T-helper 2 cell treated with Interferon-gamma antibody and Interleukin-4, amounts not matched to agents 100 ng/mL and 5 ng/mL, for 36 hours (primary cell): Measurements from ENCODE around the gene SLIT1. TPM values are rescaled to one million over a fixed set of nuclear protein-coding genes. Genes with fewer than 3 reads are reported as not detected.

Experiments used
- intact Hi-C: fragments of 100-400 bp; cut with micrococcal nuclease; formaldehyde crosslinking; loops from one replicate; pipeline ENCODE4 v1.15.1; 2023
- total RNA-seq: library from RNA; stranded (reverse); gene quantifications from 2 replicates; pipeline ENCODE4 v1.2.3, GENCODE V29; 2022

The SLIT1 gene
- total RNA-seq, 1 donor from 2014 or later, result 0.59 TPM

DNA sequence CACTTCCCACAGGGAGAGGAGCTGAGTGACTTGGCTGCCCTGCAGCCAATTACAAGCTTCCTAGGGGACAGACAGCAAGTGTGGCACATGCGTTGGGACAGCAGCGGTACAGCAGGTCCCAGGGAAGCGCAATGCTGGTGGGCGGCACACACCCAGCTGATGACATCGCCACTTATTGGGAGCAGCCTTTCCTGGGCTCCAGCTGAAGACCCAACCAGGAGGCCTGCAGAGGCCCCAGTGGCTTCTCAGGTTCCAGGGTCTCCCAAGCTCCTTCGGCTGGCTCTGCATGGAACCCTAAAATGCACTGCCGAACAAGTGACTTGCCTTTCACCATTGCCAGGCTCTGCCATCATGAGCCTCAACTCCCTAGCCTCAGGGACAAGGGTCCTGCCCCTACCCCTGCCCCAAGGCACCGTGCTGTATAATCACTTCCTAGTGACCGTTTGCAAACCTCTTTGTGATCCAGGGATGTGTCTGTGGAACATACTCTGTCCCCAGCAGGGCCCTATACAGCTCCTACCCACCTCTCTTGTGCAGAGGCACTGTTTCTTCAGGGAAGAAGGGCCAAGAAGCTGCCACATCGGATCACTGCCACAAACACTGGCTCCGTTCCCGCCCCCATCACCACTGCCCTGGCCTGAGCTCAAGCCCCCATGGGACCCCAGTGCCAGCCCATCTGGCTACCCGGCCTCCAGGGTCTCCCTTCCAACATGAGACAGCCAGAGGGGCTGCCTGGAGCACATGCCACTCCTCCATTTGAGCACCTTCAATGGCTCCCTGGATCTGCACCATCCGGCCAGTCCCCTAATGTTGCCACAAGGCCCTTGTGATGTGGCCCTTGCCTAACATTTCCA, 19.3 kb upstream of the SLIT1 start:
- intact Hi-C loops, result no loop called here

DNA sequence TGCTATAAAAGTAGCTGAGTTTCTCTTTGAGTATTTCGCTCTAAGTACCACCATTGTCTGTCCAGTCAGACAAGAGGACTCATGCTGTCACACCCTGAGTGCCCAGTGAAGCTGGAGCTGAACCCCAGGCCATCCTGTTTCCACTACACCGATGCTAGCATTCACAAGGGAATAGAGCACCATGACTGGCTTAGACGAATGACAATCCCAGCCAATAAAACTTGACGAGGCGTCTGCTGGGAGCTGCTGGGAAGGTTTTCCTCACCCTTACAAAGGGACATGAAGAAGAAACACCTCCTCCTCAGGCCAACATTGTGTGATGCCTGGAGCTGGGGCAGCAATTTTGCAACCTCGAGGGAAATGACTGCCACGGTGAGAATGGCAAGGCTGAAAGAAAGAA, 17.5 kb upstream of the SLIT1 start:
- intact Hi-C loops, result no loop called here

DNA sequence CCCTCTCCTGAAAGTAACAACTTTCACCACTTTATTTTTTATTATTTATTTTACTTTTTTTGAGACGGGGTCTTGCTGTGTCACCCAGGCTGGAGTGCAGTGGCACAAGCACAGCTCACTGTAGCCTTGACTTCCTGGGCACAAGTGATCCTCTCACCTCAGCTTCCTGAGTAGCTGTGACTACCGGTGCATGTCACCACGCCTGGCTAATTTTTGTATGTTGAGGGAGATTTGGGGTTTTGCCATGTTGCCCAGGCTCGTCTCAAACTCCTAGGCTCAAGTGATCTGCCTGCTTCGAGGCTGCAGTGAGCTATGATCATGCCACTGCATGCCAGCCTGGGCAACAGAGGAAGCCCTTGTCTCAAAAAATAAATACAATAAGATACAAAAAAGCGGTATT, 14.9 kb upstream of the SLIT1 start:
- intact Hi-C loops, result no loop called here

DNA sequence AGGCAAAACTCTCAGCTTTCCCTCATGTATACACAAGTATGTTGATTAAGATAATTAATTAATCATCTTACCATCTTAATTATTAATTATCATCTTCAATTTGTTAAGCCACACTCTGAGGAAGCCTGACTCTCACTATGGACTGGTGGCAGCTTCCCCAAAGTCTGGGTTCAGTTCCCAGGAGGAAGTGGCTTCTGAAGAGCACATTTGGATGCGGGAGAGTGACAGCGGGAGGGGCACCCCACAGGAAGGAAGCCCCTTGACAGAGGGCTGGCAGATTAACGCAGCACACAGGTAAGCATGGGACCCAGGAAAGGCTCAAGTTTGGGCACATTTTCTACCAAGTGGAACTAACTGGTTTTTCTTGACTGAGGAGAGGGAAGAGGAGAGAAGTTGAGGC, 13.4 kb upstream of the SLIT1 start:
- intact Hi-C loops, result no loop called here

DNA sequence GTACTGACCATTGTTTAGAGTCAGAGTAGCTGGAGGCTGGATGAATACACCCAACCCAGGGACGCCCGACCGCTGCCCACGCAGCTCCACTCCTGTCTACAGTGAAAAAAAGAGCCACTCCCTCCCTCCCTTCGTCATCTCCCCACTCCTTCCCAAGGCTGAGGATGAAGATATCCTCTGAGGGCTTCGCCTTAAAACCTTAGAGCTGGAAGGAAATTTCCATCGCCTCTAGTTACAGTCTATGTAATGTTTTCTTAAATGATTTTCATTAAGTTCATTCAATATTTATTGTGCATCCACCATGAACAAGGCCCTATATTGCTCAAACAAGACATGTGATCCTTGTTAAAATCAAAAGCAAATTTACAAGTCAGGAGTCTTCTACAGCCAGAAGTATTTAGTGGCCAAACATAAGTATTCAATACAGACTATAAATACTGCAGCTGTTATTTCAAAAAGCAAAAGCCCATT, 11.3 kb upstream of the SLIT1 start:
- intact Hi-C loops, result no loop called here

DNA sequence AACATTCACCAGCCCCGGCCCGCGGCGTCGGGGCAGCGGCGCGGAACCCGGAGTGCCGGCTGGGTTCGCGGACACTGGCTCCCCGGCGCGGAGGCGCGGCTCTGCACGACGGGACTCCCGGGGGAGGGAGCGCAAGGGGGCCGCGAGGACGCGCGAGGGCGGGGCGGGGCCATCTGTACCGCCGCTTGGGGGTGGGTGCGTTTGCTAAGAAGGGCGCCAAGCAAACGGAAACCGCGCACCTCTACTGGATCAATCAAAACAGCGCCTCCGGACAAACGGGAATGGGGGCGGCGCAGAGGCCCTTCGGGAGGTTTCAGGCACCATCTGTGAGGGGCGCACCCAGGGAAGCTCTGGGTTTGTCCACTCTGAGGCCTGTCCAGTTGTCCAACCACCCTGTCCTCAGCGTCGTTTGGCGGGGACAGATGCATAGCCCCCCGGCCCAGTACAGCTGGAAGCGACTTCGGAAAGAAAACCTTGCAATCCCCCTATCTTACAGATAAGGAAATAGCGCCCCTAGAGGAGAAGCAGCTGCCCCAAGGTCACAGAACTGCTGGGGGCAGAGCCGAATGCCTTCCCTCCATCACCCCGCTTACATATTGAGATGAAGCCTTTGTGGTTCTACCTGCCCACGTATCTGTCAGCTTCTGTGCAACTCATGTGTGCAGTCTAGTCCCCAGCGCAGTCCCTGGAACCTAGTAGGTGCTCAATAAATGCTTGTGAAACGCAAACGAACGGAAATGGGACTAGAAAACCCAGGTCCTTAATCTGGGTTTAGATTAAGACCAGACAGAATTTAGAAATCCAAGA, 10.7 kb upstream of the SLIT1 start:
- intact Hi-C loops, result no loop called here

DNA sequence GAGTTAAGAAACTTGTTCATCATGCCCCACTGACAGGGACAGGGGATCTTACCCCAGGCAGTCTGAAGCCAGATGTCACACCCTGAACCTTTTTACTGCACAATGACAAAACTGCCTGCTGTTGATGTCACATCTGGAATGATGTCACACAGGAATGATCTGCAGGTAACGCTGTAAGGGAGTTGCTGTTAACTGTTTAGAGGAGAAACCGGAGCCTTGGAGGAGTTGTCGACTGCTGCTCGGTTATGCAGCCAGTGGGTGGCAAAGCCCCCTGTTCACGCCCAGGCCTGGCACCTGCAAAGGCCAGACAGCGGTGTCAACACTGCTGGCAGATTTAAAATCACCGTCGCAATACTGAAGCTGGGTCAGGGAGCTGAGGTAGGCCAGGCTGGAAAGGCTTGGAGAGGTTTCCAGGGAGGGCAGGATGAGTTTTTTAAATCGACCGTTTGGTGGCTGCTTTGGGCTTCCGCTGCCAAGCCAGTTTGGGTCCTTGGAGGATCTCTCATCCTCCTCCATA, 10.0 kb upstream of the SLIT1 start:
- intact Hi-C loops, result no loop called here

DNA sequence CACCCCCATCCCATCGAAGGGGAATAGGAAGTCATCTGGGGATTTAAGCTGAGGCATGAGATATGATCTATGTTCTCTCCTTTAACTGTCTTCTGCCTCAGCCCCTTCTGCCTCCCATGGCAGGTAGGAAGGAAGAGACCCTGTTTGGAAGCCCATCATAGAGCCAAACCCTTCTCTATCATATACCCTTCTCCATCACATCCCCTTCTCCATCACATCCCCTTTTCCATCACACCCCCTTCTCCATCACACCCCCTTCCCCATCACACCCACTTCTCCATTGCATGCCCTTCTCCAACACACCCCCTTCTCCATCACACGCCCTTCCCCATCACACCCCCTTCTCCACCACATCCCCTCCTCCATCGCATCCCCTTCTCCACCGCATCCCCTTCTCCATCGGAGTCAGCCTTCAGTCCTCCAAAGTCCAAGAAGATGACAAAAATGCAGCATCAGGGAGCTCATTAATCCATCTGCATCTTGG, 7.2 kb upstream of the SLIT1 start:
- intact Hi-C loops, result no loop called here

DNA sequence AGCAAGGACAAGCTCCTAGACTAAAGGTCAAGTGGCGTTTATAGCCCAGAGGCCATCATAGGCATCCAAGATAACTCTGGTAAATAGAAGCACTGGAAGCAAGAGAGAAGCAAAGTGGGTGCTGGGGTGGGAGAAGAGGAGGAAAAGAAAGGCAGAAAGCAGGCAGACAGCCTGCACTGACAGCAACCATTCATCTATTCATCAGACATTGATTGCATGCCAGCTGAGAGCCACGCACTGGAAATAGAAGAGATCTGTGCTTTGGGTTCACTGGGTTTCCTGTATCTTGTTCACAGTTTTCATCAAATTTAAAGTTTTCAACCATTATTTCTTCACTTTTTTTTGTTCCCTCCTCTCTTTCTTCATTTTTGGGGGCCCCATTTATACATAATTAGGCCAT, 4.7 kb upstream of the SLIT1 start:
- intact Hi-C loops, result no loop called here

DNA sequence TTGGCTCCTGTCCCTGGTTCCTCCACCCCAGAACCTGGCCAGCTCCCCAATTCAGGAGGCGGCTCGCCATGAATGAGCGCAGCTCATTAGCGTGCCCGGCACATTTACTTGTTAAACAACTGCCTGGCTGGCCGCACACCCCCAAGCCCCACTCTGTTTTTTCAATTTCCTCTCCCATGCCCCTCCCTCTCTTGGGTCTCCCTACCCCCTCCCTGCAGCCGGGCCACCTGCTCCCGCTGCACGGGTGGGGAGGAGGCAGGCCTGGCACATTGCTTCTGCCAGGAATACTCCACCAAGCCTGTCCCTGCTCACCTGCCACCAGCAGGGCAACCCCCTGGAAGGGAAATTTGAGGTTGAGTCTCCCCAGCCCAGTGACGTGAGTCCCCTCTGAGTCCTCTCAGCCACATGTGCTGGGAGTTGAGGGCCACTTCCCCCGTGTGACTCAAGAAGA, 2.5 kb upstream of the SLIT1 start:
- intact Hi-C loops, result no loop called here

DNA sequence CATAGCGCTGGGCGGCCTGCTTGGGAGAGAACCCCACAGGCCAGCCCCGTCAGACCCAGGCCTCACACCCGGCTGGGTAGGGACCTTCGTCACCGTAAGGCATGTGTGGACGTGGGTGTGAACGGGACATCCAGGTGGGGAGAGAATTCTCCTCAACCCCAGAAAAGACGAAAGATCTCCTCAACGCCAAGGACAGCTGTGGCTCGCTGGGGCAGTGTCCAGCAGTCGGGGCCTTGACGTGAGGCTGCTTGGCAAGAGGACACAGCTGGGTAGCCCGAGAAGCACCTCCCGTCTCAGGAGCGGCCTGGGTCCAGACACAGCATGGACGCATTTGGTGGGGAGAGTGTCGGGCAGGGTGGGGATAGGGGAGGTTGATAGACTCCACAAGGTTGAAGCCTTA, 1.2 kb upstream of the SLIT1 start:
- intact Hi-C loops, result no loop called here

DNA sequence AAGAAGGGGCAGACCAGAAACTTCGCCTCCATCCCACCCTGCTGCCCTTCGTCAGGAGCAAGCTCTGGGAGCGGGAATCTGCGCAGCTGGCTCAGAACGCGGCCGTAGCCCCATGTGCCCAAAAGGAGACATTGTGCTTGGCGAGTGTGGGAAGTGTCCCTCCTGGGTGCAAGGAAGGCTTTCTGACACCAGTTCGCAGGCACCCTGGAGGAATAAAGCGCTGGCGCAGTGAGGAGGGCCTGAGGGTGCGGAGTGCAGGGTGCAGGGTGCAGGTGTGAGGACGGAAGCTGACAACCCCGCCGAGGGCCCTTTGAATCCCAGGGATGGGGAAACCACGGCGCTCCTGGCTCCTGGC, 811 bp downstream of the SLIT1 start:
- intact Hi-C loops, result no loop called here

DNA sequence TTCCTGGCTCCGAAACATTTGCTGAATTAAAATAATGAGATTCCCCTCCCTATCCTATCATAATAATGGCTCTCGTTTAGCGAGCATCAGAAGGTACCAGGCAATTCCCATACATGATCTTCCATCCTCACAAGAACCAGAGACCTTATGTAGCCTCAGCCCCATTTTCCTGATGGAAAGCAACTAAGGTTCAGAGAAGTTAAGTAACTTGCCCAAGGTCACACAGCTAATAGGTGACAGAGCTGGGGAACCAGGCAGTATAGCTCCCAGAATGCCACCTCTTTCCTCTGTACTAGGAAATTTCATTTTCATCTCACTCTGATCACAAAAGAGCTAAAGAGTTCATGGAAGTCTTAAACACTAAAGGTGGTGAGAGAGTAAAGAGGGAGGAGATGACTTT, 2.4 kb downstream of the SLIT1 start:
- intact Hi-C loops, result no loop called here

DNA sequence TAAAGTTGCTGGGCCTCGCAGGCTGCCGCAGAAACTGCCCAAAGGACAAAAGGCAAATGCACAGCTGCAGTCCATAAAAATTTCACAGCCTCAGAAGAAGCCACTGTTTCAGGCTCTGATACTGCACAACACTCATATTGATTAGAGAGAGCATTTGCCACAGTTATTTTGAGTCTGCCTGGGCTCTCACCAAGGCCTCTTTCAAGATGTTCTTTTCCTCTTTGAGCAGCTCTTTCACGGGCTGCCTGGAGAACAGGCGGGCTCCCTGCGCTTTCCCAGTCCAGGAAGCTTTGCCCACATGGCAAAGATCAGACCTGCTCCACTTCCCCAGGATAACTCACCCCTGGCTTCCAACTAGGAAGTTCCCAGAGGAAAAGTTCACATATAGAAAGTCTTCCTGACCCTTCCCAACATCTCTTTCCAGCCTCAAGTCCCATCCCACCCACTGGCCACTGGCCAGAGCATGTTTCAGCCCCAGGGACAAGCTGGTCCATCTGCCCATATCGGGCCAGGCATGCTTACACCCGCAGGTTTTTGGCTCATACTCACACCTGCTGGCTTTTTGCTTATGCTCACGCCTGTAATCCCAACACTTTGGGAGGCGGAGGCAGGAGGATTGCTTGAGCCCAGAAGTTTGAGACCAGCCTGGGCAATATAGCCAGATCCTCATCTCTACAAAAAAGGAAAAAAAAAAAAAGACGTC, 3.3 kb downstream of the SLIT1 start:
- intact Hi-C loops, result no loop called here

DNA sequence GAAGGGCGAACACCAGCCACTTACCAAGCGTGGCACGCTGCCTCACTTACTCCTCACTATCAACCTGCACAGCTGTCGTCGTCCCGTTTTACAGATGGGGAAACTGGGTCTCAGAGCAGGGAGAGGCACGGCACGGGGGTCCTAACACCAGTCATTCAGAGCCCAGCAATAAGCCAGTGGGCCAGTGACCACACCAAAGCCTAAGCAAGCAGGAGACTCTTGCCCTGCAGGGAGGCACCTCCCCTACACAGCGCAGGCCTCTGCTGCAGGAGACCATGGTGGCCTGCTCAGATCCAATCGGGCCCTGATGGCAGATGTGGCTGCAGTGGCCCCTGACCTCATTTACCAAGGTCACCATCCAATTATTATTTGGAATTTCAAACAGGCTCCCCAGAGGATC, 4.8 kb downstream of the SLIT1 start:
- intact Hi-C loops, result no loop called here

DNA sequence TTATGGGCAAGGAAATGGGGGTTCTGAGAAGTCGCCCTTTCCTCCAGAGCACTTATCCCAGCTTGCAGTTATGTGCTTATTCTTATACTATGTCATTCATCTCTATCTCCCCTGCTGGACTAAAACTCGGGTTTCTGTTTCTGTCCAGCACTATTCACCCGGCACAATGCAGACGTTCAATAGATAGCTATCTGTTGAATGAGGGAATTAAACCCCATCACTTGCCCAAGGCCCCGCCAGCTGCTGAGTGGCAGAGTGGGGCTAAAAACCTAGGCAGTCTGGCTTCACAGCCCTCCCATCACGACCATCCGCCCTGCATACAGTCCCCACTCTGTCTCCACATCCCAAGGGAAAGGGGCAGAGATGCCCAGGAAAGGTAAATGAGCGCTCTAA, 5.4 kb downstream of the SLIT1 start:
- intact Hi-C loops, result no loop called here

DNA sequence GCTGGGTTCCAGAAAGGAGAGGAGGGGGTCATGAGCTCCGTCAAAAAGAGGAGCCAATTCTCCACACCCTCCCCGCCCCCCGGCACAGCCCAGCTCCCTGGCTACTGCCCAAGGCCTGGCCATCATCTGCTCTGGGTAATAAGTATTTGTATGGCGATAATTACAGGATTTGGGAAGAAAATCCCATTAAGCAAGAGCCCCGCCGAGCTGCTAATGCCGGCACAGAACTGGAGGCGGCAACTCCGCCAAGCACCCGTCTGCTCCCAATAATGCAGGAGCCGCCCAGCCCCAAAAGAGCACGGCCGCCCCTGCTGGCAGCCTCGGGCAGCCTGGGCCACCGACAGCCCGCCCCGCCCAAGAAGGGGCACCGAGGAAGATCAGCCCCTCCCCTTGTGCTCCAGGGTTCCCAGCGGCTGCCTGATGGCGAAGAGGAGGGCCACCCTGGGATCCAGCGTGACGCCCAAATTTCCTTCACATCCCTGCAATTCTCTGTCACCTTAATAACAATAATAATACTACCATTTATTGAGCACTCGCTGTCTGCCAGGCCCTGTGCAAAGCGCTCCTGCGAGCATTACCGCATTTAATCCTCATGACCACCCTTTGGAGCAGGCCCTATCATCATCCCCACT, 5.9 kb downstream of the SLIT1 start:
- intact Hi-C loops, result no loop called here

DNA sequence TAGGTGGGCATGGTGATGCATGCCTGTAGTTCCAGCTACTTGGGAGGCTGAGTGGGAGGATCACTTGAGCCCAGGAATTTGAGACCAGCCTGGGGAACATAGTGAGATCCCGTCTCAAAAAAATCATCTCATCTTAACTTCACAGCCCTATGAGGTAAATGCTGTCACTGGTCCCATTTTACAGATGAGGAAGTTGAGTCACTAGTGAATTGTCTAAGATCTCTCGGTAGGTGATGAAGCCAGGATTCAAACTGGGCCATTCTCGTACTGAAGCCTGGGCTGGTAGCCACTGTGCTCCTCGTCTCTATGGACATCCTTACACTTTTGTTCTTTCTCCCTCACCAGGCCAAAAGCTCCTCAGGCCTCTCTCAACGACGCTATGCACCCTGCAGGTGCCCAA, 6.4 kb downstream of the SLIT1 start:
- intact Hi-C loops, result no loop called here

DNA sequence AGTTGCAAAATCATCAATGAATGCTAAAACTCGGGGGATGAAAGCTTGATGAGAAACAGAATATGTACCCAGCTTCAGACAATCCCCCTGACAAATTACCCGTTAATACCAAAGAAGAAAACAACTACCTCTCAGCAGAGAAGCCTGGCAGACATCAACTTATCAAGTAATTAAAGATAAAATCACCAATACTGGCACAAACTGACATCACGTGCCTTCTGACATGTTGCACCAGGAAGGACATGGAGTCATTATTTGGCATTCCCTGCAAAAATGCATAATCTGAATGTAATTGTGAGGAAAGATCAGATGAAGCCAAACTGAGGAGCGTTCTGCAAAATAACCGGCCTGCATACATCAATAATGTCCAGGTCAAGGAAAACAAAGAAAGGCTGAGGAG, 7.7 kb downstream of the SLIT1 start:
- intact Hi-C loops, result no loop called here

DNA sequence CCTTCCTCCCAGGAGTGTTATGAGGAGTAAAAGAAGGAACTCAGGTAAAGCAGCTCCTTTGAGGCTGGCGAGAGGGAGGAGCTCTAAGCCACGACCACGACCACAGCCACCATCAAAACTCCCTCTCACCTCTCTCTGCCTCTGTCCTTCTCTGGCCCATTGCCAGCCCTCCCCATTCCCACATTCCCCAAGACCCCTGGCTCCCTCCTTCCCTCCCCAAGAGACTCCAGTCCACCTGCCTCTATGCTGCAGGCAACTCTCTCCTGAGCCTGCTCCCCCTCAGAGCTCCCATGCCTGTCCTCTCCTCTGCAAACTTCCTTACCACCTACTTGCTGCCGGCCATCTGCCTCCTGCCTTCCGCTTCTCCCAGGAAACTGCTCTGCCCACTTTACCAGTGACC, 9.5 kb downstream of the SLIT1 start:
- intact Hi-C loops, result no loop called here

DNA sequence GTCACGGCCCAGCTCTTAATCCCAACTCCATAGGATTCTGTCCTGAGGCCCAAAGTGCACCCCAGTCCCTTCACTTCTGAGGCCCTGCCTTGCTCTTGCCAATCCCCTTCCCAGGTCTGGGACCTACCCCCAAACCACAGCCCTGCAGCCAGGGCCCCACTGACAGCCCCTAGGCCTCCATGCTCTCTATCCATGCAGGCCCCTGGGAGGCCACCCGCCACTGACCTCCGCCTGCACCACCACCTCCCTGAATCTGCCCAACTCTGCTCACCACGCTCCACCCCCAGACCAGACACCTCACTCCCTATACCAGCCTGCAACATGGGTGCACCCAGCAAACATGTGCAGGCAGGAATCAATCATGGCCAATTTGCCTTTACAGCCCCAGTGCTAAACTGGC, 10.2 kb downstream of the SLIT1 start:
- intact Hi-C loops, result no loop called here
